ENCODE measurements around the gene PHF21B. TPM values are rescaled to one million over a fixed set of nuclear protein-coding genes. Genes with fewer than 3 reads are reported as not detected.
A peak's percentile ranks its signal among the peaks of the same experiment; 100 is the strongest.

PHF21B gene
- polyA plus RNA-seq, 1 donor (not counting 4 experiments of a cell fraction or from before 2014, with no cell fraction given): not detected

DNA sequence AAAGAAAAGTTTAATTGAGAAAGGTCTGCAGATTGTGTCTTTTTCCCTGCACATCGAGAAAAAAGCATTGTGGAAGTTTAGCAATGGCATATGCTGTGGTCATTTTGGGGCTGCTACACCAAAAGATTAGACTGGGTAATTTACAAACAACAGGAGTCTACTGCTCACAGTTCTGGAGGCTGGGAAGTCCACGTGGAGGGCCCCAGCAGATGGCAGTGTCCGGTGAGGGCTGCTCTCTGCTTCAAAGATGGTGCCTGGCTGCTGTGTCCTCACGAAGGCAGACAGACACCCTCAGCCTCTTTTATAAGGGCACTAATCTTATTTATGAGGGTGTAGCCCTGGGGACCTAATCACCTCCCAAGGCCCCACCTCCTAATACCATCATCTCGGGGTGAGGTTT is 21.1 kb downstream of the PHF21B start:
- DNase-seq (ENCODE audit: low read depth, low spot score): no peak
- Histone ChIP-seq H4K20me1 (ENCODE audit: control insufficient read depth, extremely low read depth, insufficient read depth, low read length) (peaks cover 3% of the 10 kb centered on the region), H3K9me3 (ENCODE audit: control insufficient read depth, low read depth, low read length) (peaks cover 5% of the 10 kb centered on the region), H3K4me2 (ENCODE audit: control insufficient read depth, extremely low read depth, insufficient read depth, low read depth, low read length) (no peak overlapping the region), H3K27me3 (ENCODE audit: control insufficient read depth, extremely low read depth, insufficient read depth, low read length) (peaks cover 6% of the 10 kb centered on the region), H3K4me3 (ENCODE audit: control insufficient read depth in 2 of 3, extremely low read depth in 1 of 3, insufficient read depth in 2 of 3, low read depth in 1 of 3, low read length in 3 of 3) (no peak overlapping the region), H2AFZ (ENCODE audit: control insufficient read depth, low read length) (no peak overlapping the region), H3K27ac (ENCODE audit: control insufficient read depth, insufficient read depth, low read length) (no peak overlapping the region), H3K36me3 (ENCODE audit: control insufficient read depth in 2 of 2, extremely low read depth in 1 of 2, insufficient read depth in 2 of 2, low read length in 2 of 2) (no peaks in the 10 kb centered on the region), H3K9me1 (ENCODE audit: control insufficient read depth, extremely low read depth, insufficient read depth, low read length) (no peaks in the 10 kb centered on the region), H3K4me1 (ENCODE audit: control insufficient read depth, extremely low read depth, insufficient read depth, low read length) (no peaks in the 10 kb centered on the region), H3K9ac (ENCODE audit: control insufficient read depth, extremely low read depth, insufficient read depth, low read length) (no peak overlapping the region), H3K79me2 (ENCODE audit: control insufficient read depth, insufficient read depth, low read length) (no peaks in the 10 kb centered on the region)
- dilution Hi-C loops (cut with MboI; ENCODE audit: extremely low pct_ligation_motif_present, low sequenced_read_pairs): no loop called here
- FAIRE-seq: no peak
- TF ChIP-seq CTCF (optimal IDR thresholded peaks at IDR 0.05 in 1 of 3, IDR thresholded peaks at IDR 0.05 in 1 of 3, conservative IDR thresholded peaks at IDR 0.05 in 1 of 3; ENCODE audit: extremely low read depth in 1 of 3, insufficient read depth in 2 of 3, low read length in 3 of 3) (peak in 2 of 3 experiments; percentile 30 to 38), EZH2 (IDR thresholded peaks at IDR 0.05; ENCODE audit: low read length) (no peak)

GRCh38 chr22:44986926-44987325 is 22.9 kb downstream of the PHF21B start:
- Histone ChIP-seq H3K27ac (ENCODE audit: control insufficient read depth, insufficient read depth, low read length) (no peak overlapping the region), H2AFZ (ENCODE audit: control insufficient read depth, low read length) (no peak overlapping the region), H3K4me1 (ENCODE audit: control insufficient read depth, extremely low read depth, insufficient read depth, low read length) (no peaks in the 10 kb centered on the region), H3K9ac (ENCODE audit: control insufficient read depth, extremely low read depth, insufficient read depth, low read length) (no peak overlapping the region), H4K20me1 (ENCODE audit: control insufficient read depth, extremely low read depth, insufficient read depth, low read length) (peaks cover 3% of the 10 kb centered on the region), H3K4me2 (ENCODE audit: control insufficient read depth, extremely low read depth, insufficient read depth, low read depth, low read length) (no peak overlapping the region), H3K4me3 (ENCODE audit: control insufficient read depth in 2 of 3, extremely low read depth in 1 of 3, insufficient read depth in 2 of 3, low read depth in 1 of 3, low read length in 3 of 3) (no peak overlapping the region), H3K36me3 (ENCODE audit: control insufficient read depth in 2 of 2, extremely low read depth in 1 of 2, insufficient read depth in 2 of 2, low read length in 2 of 2) (no peaks in the 10 kb centered on the region), H3K79me2 (ENCODE audit: control insufficient read depth, insufficient read depth, low read length) (no peaks in the 10 kb centered on the region), H3K9me1 (ENCODE audit: control insufficient read depth, extremely low read depth, insufficient read depth, low read length) (no peaks in the 10 kb centered on the region), H3K9me3 (ENCODE audit: control insufficient read depth, low read depth, low read length) (peaks cover 5% of the 10 kb centered on the region), H3K27me3 (ENCODE audit: control insufficient read depth, extremely low read depth, insufficient read depth, low read length) (peaks cover 4% of the 10 kb centered on the region)
- TF ChIP-seq CTCF (optimal IDR thresholded peaks at IDR 0.05 in 1 of 3, IDR thresholded peaks at IDR 0.05 in 1 of 3, conservative IDR thresholded peaks at IDR 0.05 in 1 of 3; ENCODE audit: extremely low read depth in 1 of 3, insufficient read depth in 2 of 3, low read length in 3 of 3) (no peak), EZH2 (IDR thresholded peaks at IDR 0.05; ENCODE audit: low read length) (no peak)
- FAIRE-seq: no peak
- dilution Hi-C loops (cut with MboI; ENCODE audit: extremely low pct_ligation_motif_present, low sequenced_read_pairs): no loop called here
- DNase-seq (ENCODE audit: low read depth, low spot score): no peak

Data from keratinocyte (primary cell).